D341Med (cell line): ENCODE results near the gene TET1.
"Not testable (repeated sequence)": the region's sequence is repeated elsewhere in the genome, so short reads cannot be mapped to it uniquely, and the experiment has no call there.

Source experiments
- DNase-seq: peaks from one replicate; pipeline ENCODE4 v3.0.0; 2012; ENCODE audit warnings: low spot score

The TET1 gene

GRCh38 chr10:68560186-68560942 lies at the start of gene TET1:
TET1 (plus strand) TSS chr10:68560337; CDS start chr10:68572339, 12,002 bp downstream.
- peak; percentile 61 for DNase-seq

DNA sequence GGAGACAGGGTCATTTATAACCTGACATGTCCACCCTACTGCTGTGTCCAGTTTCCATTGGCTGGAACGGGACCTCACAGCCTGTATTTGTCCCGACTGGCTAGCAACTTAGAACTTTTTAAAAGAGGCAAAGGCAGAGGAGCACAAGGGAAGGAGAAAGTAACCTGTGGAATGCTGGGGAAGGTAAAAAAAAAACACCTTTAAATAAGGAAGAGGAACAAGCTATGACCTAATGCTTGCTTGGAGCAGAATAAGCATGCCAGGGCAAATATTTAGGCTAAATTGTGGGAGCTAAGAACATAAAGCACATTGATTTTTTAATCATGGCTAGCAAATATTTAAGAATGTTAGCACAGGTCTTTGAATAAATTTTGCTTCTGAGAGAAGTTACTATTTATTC lies 43.9 kb upstream of the TET1 start:
- DNase-seq, result not testable (repeated sequence)

GRCh38 chr10:68516766-68517165 lies 43.4 kb upstream of the TET1 start:
- DNase-seq, result no peak

DNA sequence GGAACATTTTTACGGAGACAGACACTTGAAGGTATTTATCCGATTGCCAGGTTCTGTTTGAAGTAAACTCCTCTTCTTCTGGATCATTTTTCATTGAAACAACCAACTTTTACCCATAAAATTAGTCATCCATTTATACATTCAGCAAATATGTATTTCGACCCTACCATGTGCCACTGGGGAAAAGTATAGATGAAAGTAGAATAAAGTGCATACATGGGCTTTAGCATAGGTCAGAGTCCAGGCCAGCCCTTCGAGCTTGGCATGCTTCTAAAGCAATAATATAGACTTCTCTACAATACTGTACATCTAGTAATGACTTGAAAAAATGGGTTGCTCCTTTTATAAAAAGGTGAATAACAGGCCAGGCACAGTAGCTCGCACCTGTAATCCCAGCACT lies 42.9 kb upstream of the TET1 start:
- no peak for DNase-seq

DNA sequence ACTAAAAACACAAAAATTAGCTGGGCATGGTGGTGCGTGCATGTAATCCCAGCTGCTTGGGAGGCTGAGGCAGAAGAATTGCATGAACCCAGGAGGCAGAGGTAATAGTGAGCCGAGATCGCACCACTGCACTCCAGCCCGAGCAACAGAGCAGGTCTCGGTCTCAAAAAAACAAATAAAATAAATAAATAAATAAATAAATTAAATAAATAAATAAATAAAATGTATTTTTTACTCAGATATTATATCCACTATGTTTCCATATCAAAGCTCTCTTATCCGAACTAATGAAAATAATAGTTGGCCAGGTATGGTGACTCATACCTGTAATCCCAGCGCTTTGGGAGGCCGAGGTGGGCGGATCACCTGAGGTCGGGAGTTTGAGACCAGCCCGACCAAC lies 41.5 kb upstream of the TET1 start:
- not testable (repeated sequence) for DNase-seq

DNA sequence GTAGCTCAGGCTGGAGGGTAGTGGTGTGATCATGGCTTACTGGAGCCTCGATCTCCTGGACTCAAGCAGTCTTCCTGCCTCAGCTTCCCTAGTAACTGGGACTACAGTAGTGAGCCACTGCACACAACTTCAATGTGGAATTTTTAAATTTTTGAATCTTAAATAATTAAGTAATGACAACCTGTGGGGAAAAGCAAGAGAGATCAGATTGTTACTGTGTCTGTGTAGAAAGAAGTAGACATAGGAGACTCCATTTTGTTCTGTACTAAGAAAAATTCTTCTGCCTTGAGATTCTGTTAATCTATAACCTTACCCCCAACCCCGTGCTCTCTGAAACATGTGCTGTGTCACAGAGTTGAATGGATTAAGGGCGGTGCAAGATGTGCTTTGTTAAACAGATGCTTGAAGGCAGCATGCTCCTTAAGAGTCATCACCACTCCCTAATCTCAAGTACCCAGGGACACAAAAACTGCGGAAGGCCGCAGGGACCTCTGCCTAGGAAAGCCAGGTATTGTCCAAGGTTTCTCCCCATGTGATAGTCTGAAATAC lies 34.6 kb upstream of the TET1 start:
- DNase-seq, result not testable (repeated sequence)

DNA sequence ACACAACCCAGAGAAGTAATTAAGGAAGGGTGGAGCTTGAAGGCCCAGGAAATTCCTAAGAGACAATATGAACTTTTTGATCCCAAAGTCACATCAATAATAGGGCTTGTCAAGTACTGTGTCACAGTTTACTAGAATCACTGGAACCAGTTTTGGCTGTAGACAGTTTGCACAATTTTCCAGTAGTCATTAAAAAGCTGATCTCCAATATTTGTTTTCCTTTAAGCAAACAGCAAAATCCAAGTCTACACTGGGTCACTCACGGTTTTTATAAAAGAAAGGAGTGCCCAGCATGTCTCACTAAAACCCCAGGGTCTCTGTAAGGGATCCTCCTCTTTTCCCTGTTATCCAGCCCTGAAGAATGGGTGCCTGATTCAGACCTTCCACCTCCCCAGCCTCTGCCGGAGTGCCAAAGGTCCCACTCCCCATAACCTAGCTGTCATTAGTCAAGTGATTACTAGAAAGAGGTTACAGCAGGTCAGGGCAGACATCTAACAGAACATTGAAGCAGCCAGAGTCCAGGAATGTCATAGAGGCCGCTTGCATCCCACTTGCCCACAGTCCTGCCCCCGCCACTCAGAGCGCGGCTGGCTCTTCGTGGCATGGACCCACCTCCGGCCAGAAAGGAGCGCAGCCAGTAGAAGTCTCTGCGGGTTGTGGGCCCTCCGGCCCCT lies 33.4 kb upstream of the TET1 start:
- DNase-seq, result no peak

- no peak for DNase-seq
These were observed 23.2 kb upstream of the TET1 start for GRCh38 chr10:68536973-68537372.

- DNase-seq, result no peak
These were observed 22.3 kb upstream of the TET1 start for GRCh38 chr10:68537796-68538195.

- DNase-seq, result no peak
These were observed 16.9 kb upstream of the TET1 start for GRCh38 chr10:68543004-68543918.

DNA sequence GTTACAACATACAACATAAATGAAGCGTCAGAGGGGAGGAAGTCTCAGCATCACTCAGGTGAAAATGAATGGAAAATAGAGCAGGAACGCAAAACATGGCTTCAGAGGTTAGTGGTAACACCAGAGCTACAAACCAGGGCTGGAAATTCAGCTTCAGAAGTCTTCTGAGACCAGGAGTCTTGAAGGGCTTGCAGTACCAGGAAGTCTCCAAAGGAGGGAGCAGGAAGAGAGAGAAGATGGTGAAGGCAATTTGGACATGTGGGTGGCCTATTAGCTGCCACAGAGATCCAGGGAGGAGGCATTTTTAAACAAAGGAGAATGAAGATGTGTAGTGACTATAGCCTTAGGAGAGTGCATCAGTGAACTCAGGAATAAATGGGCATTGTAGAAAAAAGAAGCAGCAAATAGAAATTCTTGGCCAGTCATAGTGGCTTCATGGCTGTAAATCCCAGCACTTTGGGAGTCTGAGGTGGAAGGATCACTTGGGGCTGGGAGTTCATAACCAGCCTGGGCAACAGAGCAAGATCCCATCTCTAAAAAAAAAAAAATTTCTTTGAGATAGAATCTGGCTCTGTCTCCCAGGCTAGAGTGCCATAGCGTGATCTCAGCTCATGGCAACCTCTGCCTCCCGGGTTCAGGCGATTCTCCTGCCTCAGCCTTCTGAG lies 9.3 kb upstream of the TET1 start:
- DNase-seq, result peak; percentile 60

GRCh38 chr10:68553138-68553537 lies 7.0 kb upstream of the TET1 start:
- no peak for DNase-seq

- no peak for DNase-seq
These were observed 6.5 kb upstream of the TET1 start for GRCh38 chr10:68553599-68553998.

DNA sequence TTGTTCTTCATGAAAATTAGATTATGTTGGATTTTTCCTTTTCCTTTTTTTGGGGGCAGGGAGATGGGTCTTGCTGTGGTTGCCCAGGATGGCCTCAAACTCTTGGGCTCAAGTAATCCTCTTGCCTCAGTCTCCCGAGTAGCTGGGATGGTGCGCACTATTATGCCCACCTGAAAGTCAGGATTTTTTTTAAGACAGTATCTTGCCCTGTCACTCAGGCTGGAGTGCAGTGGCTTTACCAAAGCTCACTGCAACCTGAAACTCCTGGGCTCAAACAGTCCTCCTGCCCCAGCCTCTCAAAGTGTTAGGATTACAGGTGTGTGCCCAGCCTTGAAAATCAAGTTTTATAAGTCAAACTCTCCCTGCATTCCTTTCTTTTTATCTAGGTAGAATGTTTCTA lies 1.7 kb upstream of the TET1 start:
- DNase-seq, result no peak

- no peak for DNase-seq
These were observed 886 bp upstream of the TET1 start for GRCh38 chr10:68559251-68559650.

DNA sequence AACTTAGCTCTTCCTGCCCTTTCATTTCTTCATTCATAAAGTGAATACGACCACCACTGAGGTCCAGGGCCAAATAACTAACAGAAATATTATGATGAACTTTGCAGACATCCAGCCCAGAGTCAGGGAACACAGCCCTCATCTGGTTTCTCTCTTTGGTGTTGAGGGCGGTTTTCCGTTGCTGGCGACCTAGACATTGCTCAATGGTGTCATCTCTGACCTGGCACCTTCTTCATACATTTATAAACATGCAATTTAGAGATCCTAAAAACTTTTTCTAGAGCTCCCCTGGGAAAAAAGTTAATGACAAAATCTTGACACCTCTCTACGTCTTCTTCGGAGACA lies 324 bp upstream of the TET1 start:
- no peak for DNase-seq

DNA sequence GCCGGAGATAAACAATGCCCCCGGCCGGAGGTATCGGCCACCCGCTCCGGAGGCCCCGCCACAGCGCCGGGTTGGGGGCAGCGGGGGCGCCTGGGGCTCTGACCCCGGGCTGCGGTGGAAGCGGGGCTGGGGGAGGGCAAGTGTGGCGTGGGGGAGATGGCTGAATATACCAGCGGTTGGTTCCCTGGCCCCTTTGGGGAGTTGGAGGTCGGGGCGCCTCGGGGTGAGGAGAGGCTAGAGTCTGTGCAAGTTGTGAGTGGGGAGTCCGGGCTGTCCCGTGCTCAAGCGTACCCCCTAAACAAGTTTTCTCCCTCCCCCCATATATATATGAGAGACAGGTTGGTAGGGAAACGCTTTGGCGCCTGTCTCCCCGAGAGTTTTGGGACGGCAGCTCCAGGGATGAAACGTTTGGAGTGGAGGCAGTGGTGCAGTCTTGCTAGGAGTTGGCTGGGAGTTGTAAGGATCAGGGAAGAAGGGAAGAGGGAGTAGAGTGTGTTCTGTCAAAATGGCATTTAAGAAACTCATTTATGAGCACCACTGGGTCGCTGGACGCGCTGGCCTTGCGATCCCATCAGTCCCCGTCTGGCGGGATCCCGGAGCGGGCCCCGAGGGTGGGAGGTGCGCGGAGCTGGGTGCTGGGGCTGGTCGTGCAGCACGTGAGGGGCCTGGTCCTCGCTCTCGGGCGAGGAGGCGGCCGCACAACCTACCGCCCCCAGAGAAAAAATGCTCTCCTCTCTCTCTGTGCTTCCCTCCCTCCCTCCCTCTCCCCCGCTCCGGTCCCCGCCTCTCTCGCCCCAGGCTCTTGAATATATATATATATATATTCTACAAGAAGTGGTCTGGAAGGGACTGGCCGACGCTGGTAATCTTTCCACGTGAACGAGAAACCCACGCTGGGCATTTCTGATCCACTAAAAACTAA lies 1.1 kb downstream of the TET1 start:
- peak; percentile 55 for DNase-seq

GRCh38 chr10:68561865-68562649 lies 1.9 kb downstream of the TET1 start:
- no peak for DNase-seq

DNA sequence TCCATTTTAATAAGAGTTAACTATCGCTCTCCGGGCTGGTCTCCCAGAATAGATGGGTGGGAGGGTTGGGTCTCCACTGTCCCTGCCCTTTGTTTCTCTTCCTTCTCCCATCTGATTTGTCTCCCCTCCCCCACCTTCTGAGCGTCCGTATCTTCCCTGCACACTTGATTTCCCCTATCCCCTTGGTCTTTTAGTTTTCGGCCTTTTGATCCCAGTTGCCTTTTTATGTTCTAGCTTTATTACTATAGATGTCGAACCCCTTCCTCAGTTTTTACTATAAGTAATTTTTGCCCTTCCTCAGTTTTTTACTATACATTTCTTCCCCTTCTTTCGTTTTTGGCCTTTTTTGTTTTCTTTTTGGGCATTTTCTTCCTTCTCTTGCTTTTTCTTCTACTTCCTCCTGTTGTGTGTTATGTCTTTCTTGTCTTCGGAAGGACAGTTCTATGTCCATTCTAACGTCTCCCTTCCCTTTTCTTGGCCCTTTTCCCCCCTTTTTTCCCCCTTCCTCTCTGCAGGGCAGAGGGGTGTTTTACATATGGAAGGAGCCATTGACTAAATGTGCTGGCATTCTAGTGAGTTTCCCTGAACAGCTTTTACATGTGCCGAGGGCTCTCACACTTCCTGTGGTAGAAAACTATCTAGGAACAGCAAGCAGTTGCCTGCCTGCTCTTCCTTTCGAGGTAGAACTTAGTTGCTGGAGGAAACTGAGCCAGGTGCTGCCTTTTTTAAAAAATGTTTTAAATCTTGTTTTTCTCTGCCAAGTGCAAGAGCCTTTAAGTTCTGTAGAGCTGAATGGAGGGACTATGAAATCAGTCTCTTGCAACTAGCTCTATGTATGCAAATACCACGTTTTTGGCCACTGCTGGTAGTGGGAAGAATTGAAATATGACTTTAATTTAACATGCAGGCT lies 2.8 kb downstream of the TET1 start:
- no peak for DNase-seq
